Hematopoietic multipotent progenitor cell treated with erythropoietin and hydrocortisone succinate and interleukin-3 and kit ligand, for 6 days (in vitro differentiated cells): ENCODE data around the gene TRMT61B.

Experiments used
- DNase-seq: peaks from one replicate; pipeline ENCODE4 v3.0.0-alpha.2; 2015

Gene TRMT61B

DNA sequence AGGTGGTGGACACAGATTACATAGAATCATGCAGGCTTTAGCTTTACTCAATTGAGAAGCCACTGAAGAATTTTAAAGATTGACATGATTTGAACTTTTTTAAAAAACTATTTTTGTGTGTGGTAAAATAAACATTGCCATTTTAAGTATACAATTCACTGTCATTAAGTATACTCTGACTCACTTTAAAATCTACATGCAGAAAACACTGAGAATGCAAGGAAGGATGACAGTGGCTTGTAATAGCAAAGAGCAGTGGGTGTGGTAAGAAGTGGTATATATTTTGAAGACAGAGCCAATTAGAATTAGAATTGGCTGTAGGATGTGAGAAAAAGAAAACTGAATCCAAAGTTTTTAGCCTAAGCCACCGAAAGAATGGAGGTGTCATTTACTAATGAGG is 14.9 kb downstream of the TRMT61B start:
- no peak for DNase-seq

DNA sequence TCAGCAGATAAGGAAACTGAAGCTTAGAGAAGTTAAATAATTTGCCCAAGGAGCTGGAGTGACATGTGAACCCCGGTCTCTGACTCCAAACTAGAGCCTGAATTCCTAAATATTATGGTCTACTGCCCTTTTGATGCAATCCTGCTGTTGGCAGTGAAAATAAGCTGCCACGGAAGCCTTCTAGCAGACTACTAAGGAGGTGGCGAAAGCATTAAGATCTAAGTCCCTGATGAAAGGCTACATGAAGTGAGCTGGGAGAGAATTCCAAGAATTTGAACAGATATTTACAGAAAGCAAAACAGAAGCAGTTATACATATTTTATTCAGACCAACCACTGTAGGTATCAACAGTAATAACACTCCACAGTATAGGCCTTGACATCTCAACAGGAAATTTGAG is 28.1 kb downstream of the TRMT61B start:
- no peak for DNase-seq

DNA sequence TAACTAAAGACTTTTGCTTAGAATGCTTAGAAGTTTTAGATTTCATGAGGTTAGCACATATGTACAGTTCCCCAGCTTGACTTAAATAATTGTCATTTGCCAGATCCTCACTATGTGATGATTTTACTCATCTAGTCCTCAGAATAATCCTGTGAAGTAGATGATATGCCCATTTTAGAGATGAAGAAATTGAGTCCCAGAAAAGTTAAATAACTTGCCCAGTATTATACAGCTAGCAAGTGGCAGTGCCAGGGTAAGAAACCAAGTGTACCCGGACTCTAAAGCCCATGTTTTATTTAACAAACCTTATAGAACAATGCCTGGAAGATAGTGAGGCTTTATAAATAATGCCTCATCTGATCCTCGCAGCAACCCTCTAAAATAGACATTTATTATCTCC is 31.1 kb downstream of the TRMT61B start:
- no peak for DNase-seq

DNA sequence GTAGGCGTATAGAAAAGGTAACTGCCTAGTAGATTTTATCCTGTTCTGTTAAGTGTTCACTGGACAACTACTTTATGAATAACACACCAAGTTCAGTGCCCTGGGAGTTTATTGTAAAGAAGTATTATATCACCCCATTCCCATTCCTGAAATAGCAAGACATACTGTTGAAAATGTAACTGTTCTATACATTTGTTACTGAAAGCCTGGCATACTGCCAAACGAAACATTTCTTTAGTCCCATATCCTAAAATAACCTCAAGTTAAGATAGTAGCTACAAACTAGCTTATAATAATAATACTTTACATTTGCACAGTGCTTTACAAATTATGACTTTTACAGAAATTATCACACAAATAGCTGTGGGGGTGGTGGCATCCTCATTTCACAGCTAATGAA is 34.3 kb downstream of the TRMT61B start:
- peak; percentile 13 for DNase-seq

DNA sequence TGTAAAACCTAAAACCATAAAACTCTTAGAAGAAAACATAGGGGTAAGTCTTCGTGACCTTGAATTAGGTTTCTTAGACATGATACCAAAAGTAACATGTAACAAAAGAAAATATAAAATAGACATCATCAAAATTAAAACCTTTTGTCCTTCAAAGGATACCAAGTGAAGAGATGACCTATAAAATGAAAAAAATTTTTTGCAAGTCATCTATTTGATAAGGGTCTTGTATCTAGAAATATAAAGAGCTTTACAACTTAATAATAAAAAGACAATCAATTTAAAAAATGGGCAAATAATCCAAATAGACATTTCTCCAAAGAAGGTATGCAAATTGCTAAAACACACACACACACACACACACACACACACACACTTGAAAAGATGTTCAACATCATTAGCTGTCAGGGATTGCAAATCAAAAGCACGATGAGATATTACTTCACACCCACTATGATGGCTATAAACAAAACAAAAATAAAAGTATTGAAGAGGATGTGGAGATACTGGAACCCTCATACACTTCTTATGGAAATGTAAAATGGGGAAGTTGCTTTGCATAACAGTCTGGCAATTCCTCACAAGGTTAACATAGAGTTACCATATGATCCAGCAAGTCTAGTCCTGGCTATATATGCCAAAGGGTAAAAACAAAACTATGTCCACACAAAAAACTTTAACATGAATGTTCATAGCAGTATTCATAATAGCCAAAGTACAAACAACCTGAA is 36.2 kb downstream of the TRMT61B start:
- DNase-seq = no peak

DNA sequence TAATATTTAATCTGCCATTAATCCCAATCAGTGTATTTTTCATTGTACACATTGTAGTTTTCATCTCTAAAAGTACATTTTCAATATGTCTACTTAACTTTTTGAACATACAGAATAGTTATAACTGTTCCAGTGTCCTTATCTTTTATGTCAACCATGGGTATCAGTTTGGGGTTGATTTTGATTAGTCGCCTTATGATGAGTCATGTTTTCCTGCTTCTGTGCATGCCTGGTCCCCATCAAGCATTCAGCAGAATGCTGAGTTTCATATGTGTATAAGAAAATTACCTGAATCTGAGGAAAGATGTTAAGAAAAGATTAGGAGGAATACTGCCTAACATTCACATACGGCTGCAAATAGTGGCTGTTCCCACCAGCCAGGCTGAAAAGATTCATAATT is 41.7 kb downstream of the TRMT61B start:
- peak; percentile 58 for DNase-seq

DNA sequence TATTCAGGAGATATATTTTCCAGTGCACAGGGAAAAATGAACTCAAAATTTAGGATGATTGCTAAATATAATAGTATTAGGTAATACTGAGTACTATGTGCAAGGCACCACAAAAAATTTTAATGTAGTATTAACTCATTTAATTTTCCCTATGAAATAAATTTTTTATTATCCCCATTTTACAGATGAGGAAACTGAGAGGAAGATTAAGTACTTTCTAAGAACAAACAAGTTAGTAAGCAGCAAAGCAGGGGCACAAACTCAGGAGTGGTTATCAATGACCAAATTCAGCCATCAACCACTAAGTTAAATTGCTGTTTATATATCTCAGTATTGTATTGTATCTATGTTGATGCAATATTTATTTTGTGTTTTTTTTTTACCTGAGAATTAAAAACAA is 45.2 kb downstream of the TRMT61B start:
- DNase-seq = no peak

DNA sequence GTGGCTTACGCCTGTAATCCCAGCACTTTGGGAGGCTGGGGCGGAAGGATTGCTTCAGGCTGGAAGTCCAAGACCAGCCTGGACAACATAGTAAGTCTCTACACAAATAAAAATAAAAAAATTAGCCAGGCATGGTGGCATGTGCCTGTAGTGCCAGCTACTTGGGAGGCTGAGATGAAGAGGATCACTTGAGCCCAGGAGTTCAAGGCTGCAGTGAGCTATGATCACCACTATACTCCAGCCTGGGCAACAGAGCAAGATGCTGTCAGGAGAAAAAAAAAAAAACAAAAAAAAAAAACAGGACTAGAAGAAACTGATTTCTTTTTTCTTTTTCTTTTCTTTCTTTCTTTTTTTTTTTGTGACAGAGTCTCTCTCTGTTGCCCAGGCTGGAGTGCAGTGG is 45.9 kb downstream of the TRMT61B start:
- DNase-seq = no peak

DNA sequence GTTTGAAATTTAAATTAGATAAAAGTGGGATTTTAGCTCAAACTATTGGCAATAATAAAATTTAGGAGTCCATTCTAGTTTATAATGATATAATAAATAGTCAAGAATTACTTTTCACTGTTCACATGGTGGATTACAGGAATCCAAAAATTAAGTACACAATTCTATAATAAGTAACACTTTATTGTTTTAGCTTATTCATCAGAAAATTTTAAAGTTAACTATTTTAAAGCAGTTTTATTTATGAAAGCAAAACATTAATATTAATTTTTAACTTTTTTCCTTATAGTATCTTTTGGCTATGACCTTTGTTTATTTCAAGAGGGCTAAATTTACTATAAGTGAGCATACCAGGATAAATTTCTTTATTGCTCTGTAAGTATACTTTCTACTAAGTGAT is 48.1 kb downstream of the TRMT61B start:
- no peak for DNase-seq

DNA sequence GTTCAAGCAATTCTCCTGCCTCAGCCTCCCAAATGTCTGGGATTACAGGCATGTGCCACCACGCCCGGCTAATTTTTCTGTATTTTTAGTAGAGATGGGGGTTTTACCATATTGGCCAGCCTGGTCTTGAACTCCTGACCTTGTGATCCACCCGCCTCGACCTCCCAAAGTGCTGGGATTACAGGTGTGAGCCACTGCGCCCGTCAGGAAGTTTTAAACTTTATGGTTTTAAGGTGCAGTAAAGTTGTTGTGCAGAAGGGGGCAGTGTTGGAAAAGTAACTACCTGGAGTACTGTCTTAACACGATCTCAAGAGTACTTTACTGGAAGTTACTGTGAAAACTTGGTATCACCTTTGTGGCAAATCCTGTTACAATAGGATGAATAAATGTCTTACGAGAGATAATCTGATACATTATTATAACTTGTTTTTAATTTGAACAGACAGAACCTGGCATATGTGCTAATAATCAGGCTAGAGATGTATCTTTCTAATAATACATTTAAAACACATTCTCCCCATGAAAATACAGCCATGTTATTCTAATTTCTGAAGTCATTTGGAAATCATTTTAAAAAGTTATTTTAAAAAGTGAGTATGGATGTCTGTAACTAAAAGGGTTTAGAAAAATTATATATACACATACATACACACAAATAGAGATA is 48.7 kb downstream of the TRMT61B start:
- DNase-seq = peak; percentile 80

DNA sequence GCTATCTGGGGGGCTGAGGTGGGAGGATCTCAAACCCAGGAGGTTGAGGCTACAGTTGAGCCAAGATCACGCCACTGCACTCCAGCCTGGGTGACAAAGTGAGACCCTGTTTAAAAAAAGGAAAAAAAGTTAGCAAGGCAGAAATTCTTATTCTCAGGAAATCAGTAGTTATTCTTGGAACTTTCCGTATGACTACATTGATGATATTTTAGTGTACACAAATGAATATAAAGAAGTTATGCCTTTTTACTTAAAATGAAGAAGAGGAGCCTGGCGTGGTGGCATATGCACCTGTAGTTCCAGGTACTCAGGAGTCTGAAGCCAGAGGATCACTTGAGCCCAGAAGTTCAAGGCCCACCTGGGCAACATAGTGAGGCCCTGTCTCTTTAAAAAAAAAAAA is 52.1 kb downstream of the TRMT61B start:
- DNase-seq = no peak

DNA sequence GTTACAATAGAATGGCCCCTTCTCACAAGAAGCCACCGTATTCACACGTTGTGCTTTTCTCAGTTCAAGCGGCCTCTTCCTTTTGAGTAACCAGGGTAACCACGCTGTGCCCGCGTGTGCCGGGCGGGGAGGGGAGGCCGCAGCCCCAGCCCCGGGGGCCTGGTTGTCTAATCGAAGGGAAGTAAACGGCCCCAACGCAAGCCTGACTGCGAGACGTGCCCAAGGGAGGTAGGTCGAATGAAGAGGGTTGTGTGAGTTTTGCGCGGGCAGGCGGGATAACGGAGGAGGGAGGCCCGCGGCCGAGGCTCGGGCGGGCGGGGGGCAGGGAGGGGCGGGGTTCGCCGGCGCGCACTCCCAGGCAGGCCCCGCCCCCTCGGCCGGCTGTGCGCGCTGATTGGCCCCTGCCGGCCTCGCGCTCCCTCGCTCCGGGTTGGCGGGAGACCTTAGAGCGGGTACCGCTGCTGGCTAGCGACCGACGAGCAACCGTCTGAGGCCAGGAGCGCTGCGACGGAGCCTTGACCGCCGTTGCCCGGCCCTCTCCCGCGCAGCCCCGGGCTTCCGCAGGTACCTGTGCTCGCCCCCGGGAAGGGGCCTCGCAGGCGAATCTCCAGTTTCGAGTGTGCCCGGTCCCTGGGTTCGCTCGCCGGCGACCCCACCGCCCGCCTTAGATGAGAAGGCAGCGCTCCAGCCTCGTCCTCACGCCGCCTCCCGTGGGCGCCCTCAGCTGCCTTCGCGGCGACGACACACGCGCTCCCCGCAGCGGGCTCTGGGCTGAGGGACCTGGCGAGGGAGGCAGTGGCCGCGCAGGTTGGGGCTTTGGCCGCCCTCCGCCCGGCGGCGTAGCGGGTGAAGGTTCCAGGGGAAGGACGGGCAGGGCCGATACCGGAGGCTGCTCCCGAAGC is 59.5 kb downstream of the TRMT61B start, which contains the start of gene SPDYA:
Gene SPDYA (plus strand): TSS at position 451 of the 902 bp plus-strand sequence. CDS start 5,181 bp downstream, outside the sequence.
- DNase-seq = peak; percentile 87

DNA sequence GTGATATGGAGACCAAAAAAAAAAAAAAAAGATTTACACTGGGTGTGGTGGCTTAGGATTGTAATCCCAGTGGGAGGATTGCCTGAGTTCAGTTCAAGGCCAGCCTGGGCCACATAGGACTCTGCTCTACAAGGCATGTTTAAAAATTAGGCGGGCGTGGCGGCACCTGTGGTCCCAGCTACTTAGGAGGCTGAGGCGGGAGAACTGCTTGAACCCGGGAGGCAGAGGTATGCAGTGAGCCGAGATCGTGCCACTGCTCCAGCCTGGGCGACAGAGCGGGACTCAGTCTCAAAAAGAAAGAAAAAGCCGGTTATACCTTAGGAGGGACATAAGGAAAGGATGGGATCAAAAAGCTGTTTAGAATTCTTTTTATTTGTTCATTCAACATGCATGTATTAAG is 60.2 kb downstream of the TRMT61B start:
- DNase-seq = no peak

DNA sequence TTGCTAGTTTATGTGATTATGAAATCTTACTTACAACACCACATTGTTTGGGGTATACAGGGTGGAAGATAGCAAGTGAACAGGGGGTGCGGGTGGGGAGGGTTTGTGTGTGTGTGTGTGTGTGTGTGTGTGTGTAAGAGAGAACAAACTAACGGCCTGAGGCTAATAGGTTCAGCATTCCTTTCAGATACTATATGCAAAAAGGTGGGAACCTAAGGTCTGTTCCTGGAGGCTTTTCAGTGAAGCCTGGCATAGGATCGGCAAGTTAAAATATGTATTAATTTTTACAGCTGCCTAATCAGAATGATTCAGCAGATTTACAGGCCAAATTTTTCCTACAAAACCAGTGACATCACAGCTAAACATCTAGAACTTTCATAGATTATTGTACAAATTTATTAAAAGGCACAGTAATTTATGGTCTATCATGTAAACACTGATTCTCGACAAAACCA is 67.1 kb downstream of the TRMT61B start:
- DNase-seq = peak; percentile 52

DNA sequence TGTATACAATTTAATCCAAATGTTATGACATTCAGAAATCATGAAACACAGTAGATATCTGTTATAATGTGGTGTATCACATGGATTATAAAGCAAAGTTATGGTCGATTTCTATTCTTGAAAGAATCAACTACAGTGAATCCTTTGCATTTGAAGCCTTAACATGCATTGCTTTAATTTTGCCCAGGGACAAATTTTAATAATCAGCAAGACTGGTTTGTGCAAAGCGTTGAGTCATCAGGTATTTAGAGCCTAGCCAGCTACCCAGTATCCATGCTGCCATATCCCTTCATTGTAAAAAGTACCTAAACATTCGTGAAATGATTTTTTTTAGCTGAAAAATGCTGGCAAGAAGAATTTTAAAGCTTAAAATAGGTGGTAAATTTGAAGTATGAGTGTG is 68.4 kb downstream of the TRMT61B start:
- DNase-seq = no peak
